Measurements from ENCODE around the gene MED14.
"Not testable (repeated sequence)": the region's sequence is repeated elsewhere in the genome, so short reads cannot be mapped to it uniquely, and the experiment has no call there.

The MED14 gene

GRCh38 chrX:40735325-40736169, at the start of gene MED14:
Gene MED14, minus strand, starts transcription at chrX:40735542. Its CDS starts 130 bp downstream, at chrX:40735412.
- DNase-seq, result peak; percentile 82 to 90 (median 84)

GRCh38 chrX:40784516-40785151, 49.3 kb upstream of the MED14 start:
- DNase-seq, result no peak

DNA sequence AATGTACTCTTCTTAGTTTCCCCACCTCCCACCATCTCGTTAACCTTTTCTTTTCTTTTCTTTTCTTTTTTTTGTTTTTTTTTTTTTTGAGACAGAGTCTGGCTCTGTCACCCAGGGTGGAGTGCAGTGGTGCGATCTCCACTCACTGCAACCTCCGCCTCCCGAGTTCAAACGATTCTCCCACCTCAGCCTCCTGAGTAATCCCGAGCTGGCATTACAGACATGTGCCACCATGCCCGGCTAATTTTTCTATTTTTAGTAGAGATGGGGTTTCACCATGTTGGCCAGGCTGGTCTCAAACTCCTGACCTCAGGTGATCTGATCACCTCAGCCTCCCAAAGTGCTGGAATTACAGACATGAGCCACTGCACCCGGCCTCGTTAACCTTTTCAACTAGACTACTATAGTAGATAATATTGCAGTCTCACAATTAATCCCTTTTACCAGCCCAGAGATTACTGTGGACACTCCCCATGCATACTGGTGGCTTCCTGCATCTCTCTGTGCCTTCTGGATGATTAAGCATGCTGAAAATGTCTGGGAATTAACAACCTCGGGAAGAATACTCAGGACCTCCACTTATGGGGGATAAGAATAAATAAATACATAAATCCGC, 47.4 kb upstream of the MED14 start:
- not testable (repeated sequence) for DNase-seq

DNA sequence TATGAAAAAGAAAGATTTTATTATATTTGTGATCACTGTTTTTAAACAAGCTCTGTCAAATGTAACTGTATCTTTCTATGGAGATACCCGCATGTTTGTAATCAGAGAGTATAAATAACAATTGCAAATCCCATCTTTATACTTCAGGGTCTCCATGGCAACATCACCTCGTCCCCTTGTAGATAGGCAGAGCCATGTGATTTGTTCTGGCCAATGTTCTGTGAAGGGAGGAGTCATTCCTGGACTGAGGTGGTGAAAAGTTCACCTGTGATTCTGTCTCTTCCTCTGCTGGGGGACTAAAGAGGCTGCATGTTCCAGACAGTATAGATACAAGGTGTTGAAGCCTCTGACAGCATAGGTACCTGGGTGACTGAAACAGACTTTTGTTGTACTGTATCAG, 45.6 kb upstream of the MED14 start:
- DNase-seq, result no peak

DNA sequence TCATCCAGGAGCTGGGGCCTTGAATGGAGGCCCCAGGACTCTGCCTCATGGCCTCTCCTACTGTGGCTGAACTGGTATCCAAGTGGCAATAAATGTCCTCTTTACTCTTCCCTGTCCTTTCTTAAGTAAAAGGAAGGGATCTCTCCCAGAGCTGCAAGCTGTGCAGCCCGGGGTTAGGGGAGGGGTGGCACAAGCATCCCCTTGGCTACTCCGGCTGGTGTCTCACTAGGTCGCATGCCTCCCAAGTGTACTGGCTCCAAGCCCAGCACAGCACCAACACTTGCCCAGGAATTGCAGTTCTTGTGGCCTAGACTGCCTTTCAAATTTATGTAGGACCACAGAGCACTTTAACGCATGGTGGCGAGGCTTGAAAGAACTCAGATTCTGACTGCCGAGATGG, 44.7 kb upstream of the MED14 start:
- DNase-seq, result no peak

GRCh38 chrX:40778861-40779575, 43.7 kb upstream of the MED14 start:
- no peak for DNase-seq

- peak; percentile 64 to 83 (median 72) for DNase-seq
Observed at GRCh38 chrX:40773809-40774208, 38.5 kb upstream of the MED14 start.

- no peak for DNase-seq
Observed at GRCh38 chrX:40773188-40773587, 37.8 kb upstream of the MED14 start.

DNA sequence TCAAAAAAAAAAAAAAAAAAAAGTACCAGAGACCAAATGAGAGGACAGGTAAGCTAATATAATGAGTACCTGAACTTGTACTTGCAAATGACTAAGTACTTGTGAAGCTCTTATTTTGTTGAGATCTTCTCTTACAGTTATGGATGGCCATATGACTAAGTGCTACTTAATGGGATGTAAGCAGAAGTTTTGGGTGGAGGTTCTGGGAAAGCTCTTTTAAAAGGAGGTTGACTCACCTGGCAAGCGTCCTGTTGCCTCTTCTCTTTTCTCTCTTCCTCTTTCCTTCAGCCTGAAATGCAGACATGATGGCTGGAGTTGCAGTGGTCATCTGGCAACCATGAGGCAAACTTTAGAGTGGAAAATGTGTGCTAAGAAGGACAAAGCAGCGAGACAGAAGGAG, 36.9 kb upstream of the MED14 start:
- DNase-seq, result peak; percentile 33 to 63 (median 39)

DNA sequence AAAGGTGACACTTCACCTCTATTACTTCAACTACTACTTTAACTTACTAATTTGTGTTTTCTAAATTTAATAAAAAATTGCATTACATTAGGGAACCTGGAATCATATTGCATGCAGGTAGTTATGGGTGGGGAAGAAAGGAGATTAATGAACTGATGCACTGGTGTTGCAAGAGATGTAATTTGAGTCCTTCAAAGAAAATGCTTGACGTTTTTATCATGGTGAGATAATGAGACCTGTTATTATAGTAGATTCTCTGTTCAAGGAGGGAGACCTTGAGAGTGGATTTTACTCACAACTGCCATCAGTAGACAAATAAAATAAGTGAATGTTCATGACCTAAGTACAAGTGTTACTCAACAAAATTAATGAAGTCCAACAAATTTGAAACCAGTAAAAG, 26.4 kb upstream of the MED14 start:
- DNase-seq, result no peak

- DNase-seq, result no peak
Observed at GRCh38 chrX:40759374-40759773, 24.0 kb upstream of the MED14 start.

DNA sequence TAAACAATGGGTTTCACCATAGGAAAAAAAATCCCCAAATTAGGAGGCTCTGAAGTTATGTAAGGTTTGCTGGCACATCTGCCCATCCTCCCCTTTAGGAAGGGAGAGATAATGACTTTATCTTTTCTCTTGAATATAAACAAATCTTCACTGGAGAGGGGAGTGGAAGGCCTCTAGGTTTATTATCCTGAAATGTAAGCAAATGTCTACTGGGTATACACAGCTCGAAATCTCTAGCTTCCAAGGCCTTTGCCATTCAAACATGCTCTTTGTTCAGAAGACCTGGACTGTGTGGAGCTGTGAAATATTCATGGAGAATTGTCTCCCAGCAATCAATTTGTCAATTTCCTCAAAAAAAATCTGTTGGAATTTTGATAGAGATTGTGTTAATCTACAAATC, 21.7 kb upstream of the MED14 start:
- DNase-seq, result no peak

- no peak for DNase-seq
Observed at GRCh38 chrX:40755291-40756249, 20.2 kb upstream of the MED14 start.

DNA sequence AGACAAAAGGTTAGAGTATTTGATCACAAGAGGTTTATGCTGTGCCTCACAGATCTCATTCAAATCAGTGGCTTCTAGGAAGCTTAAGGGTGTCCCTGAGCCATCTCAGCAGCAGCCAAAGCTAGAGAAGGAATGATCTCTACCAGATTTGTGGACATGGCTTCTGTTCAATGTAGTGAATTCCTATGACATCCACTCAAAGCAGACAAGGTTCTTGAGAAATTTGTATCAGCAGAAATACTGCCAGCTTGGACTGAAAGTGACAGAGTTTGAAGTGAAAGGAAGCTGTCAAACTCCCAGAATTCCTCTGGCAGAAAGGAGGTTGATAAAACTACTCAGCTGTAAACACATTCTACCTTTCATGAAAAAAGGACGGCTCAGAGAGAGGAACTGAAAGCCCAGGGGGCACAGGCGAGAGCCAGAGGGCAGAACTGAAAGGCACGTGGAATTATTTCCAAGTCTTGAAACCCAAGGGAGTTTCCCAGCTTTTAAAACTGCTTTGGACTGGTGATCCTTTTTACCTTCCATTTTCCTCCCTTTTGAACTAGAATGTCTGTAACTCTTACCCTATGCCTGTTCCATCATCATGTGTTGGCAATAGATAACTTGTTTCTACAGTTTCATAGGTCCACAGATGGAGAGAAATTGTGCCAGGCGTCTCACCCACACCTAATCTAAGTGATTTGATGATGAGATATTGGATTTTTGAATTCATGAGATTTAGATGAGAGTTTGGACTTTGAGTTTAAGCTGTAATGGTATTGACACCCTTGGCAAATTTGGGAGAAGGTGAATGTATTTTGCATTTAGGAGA, 14.5 kb upstream of the MED14 start:
- peak; percentile 48 to 60 (median 52) for DNase-seq

DNA sequence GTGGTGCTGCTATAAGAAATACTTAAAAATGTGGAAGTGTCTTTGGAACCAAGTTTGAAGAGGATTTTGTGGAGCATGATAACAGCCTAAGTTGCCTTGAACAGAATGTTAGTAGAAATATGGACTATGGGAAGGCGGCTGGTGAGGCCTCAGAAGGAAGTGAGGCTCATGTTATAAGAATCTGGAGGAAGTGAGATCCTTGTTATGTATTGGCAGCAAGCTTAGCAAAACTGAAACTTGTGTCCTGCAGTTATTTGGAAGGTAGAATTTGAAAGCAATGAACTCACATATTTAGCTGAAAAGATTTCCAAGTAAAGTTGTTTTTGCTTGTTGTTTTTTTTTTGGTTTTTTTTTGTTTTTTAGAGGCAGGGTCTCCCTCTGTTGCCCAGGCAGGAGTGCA, 13.6 kb upstream of the MED14 start:
- peak; percentile 15 to 29 (median 25) for DNase-seq

- no peak for DNase-seq
Observed at GRCh38 chrX:40746521-40746920, 11.2 kb upstream of the MED14 start.

GRCh38 chrX:40736170-40736505, 796 bp upstream of the MED14 start:
- no peak for DNase-seq

DNA sequence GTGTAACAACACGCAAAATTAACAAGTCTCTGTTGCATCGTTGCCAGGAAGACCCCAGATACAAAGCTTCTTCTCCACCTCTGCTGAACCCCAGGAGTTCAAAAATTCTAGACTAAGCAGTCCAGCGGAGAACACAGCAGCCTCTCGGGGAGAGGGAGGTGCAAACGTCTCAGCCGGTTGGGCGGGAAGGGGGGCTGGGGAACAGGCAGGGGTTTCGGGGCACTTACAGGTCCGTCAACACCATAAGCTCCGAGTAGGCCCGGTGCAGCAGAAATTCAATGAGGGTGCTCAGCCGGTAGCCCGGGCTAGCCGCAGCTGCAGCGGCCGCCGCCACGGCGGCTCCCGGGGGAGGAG, 394 bp downstream of the MED14 start:
- DNase-seq, result no peak

DNA sequence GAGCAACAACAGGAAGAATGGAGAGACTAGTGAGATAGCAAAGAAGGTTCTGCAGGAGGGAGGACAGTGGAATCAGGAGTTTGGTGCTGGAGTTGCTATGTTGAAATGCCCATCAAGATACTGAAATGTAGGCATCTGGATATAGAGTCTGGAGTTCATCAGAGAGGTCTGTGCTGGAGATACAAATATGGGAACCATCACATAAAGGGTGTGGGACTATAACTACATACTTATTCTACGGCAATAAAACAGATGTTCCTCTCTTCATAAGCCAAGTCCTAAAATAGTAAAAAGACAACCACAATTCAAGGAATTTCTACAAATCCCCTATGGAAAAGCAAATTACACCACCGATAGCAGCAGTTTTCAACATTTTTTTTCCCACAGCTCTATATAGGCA, 1.6 kb downstream of the MED14 start:
- no peak for DNase-seq

- not testable (repeated sequence) for DNase-seq
Observed at GRCh38 chrX:40732499-40732898, 2.8 kb downstream of the MED14 start.

All from suppressor macrophage treated with lipopolysaccharide for 1 hour (primary cell).